Nephron progenitor cell (in vitro differentiated cells): ENCODE results near the gene AK4.

Source experiments
- DNase-seq: peaks from one replicate; pipeline ENCODE4 v3.0.0; 2021
- H3K27ac Mint-ChIP-seq: 2 replicates; pipeline ENCODE4 v1.8.0; 2021; ENCODE audit warnings: mild to moderate bottlenecking, moderate library complexity, mixed read lengths
- H3K27me3 Mint-ChIP-seq: 2 replicates; pipeline ENCODE4 v1.8.0; 2021; ENCODE audit warnings: mild to moderate bottlenecking, low read depth, mixed read lengths; ENCODE audit not compliant: poor library complexity
- H3K36me3 Mint-ChIP-seq: 2 replicates; pipeline ENCODE4 v1.8.0; 2021; ENCODE audit warnings: low read depth, mixed read lengths
- H3K4me1 Mint-ChIP-seq: 2 replicates; pipeline ENCODE4 v1.8.0; 2021; ENCODE audit warnings: mixed read lengths
- H3K4me3 Mint-ChIP-seq: 2 replicates; pipeline ENCODE4 v1.8.0; 2021; ENCODE audit warnings: mild to moderate bottlenecking, moderate library complexity, mixed read lengths
- H3K9me3 Mint-ChIP-seq: 2 replicates; pipeline ENCODE4 v1.8.0; 2021; ENCODE audit warnings: mild to moderate bottlenecking, moderate library complexity, mixed read lengths
- CTCF ChIP-seq: fragments of 200-600 bp; sonication (generic); IDR thresholded peaks from 2 replicates; pipeline ENCODE4 v1.5.0; 2021; ENCODE audit warnings: antibody characterized with exemption

AK4 gene

GRCh38 chr1:65278376-65279069, 130.5 kb downstream of the AK4 start:
- Mint-ChIP-seq H3K27ac (no peak overlapping the region), H3K4me1 (peaks cover 40% of the 10 kb centered on the region), H3K4me3 (peak overlapping the region; percentile 41), H3K9me3 (no peaks in the 10 kb centered on the region), H3K36me3 (no peaks in the 10 kb centered on the region), H3K27me3 (peaks cover 27% of the 10 kb centered on the region)
- DNase-seq, result peak; percentile 12
- no peak for TF ChIP-seq CTCF

- no peak overlapping the region for H3K27ac Mint-ChIP-seq
- H3K9me3 Mint-ChIP-seq, result no peaks in the 10 kb centered on the region
- peak overlapping the region; percentile 41 for H3K4me3 Mint-ChIP-seq
- TF ChIP-seq CTCF, result no peak
- no peak for DNase-seq
- no peaks in the 10 kb centered on the region for H3K36me3 Mint-ChIP-seq
- H3K27me3 Mint-ChIP-seq, result peaks cover 28% of the 10 kb centered on the region
- H3K4me1 Mint-ChIP-seq, result peaks cover 40% of the 10 kb centered on the region
Measured at GRCh38 chr1:65279070-65279779, 131.2 kb downstream of the AK4 start.
